DOHH2 (cell line): Measurements from ENCODE around the gene CPOX.

ENCODE experiments used
- H3F3A ChIP-seq: fragments of 200-600 bp; sonication (generic), shearing (Covaris generic); 2 replicates; pipeline ENCODE4 v1.6.0; 2016; ENCODE audit warnings: antibody characterized with exemption, mild to moderate bottlenecking; ENCODE audit not compliant: control insufficient read depth, insufficient read depth
- H3K27ac ChIP-seq: fragments of 200-600 bp; sonication (generic); 2 replicates; pipeline ENCODE4 v1.5.1; 2014; ENCODE audit warnings: low read depth, mild to moderate bottlenecking, low read length, moderate library complexity
- H3K27me3 ChIP-seq: fragments of 200-600 bp; sonication (generic); 2 replicates; pipeline ENCODE4 v1.6.1; 2014; ENCODE audit warnings: mild to moderate bottlenecking, low read length, mixed read lengths; ENCODE audit not compliant: control insufficient read depth
- H3K36me3 ChIP-seq: fragments of 200-600 bp; sonication (generic); 2 replicates; pipeline ENCODE4 v1.6.1; 2014; ENCODE audit warnings: mild to moderate bottlenecking, low read length, moderate library complexity, mixed read lengths; ENCODE audit not compliant: control insufficient read depth
- H3K4me1 ChIP-seq: fragments of 200-600 bp; sonication (generic); 2 replicates; pipeline ENCODE4 v1.6.1; 2014; ENCODE audit warnings: mild to moderate bottlenecking, low read length, mixed read lengths; ENCODE audit not compliant: control insufficient read depth
- H3K4me2 ChIP-seq: fragments of 200-600 bp; sonication (generic); 2 replicates; pipeline ENCODE4 v1.6.0; 2014; ENCODE audit warnings: mild to moderate bottlenecking, low read length, moderate library complexity
- H3K4me3 ChIP-seq: fragments of 200-600 bp; sonication (generic); 2 replicates; pipeline ENCODE4 v1.5.1; 2014; ENCODE audit warnings: mild to moderate bottlenecking, low read length, mixed read lengths
- H3K79me2 ChIP-seq: fragments of 200-600 bp; sonication (generic); 2 replicates; pipeline ENCODE4 v1.6.1; 2014; ENCODE audit warnings: mild to moderate bottlenecking, low read length, mixed read lengths; ENCODE audit not compliant: control insufficient read depth
- H3K9me2 ChIP-seq: fragments of 200-600 bp; sonication (generic); replicated peaks from 2 replicates; pipeline ENCODE4 v1.6.1; 2014; ENCODE audit warnings: mild to moderate bottlenecking, low read length, mixed read lengths; ENCODE audit not compliant: control insufficient read depth
- H3K9me3 ChIP-seq: fragments of 200-600 bp; sonication (generic); 2 replicates; pipeline ENCODE4 v1.6.1; 2014; ENCODE audit warnings: antibody characterized with exemption, low read length, mixed read lengths; ENCODE audit not compliant: control insufficient read depth, insufficient read depth
- H4K20me1 ChIP-seq: fragments of 200-600 bp; sonication (generic); 2 replicates; pipeline ENCODE4 v1.6.0; 2014; ENCODE audit warnings: low read depth, mild to moderate bottlenecking, antibody characterized with exemption, low read length, moderate library complexity; ENCODE audit not compliant: control insufficient read depth, insufficient read depth
- CTCF ChIP-seq: fragments of 200-600 bp; sonication (generic); IDR thresholded peaks from one replicate; pipeline ENCODE4 v1.5.1; 2014; ENCODE audit warnings: antibody characterized with exemption, mild to moderate bottlenecking, low read depth, low read length; ENCODE audit not compliant: poor library complexity, severe bottlenecking
- EZH2phosphoT487 ChIP-seq: fragments of 200-600 bp; sonication (generic); IDR thresholded peaks from 2 replicates; pipeline ENCODE4 v1.6.1; 2017; ENCODE audit warnings: borderline replicate concordance, mild to moderate bottlenecking, antibody characterized with exemption, low read length, moderate library complexity, mixed read lengths

Gene CPOX

GRCh38 chr3:98589331-98590036 lies 3.9 kb downstream of the CPOX start:
- peaks cover 30% of the 10 kb centered on the region for H3K4me1 ChIP-seq
- H3F3A ChIP-seq = no peaks in the 10 kb centered on the region
- H3K4me2 ChIP-seq = no peak overlapping the region
- H3K27me3 ChIP-seq = no peaks in the 10 kb centered on the region
- H4K20me1 ChIP-seq = peaks cover 5% of the 10 kb centered on the region; the same call in 1 of the 2 replicates
- no peak for TF ChIP-seq EZH2phosphoT487
- TF ChIP-seq CTCF = no peak
- H3K4me3 ChIP-seq = no peak overlapping the region
- peaks cover 18% of the 10 kb centered on the region for H3K79me2 ChIP-seq
- no peaks in the 10 kb centered on the region for H3K9me3 ChIP-seq
- H3K27ac ChIP-seq = no peak overlapping the region
- peaks cover 52% of the 10 kb centered on the region for H3K36me3 ChIP-seq
- no peaks in the 10 kb centered on the region for H3K9me2 ChIP-seq

DNA sequence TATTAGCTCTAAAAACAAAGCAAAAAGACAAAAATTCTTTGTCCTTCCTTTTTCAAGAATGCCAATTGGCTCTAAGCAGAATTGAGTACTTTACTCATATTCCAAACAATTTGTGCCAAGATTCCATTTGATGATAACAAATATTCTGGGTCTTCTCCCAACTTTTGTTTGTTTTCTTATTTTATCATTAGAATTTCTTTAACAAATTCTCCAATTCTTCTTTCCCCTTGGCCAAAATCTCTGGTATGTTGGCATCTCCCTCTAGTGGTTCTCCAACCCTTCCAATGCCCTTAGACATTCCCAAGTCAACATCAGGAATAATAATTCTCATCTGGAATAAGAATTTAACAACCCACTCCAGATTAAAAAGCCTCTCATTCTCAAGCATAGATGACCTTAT lies 5.3 kb downstream of the CPOX start:
- H3K4me2 ChIP-seq = no peak overlapping the region
- no peaks in the 10 kb centered on the region for H3F3A ChIP-seq
- no peak for TF ChIP-seq CTCF
- no peak for TF ChIP-seq EZH2phosphoT487
- H3K36me3 ChIP-seq = peaks cover 63% of the 10 kb centered on the region
- no peaks in the 10 kb centered on the region for H3K9me3 ChIP-seq
- peaks cover 22% of the 10 kb centered on the region for H3K4me1 ChIP-seq
- peaks cover 15% of the 10 kb centered on the region for H3K79me2 ChIP-seq
- no peaks in the 10 kb centered on the region for H3K27me3 ChIP-seq
- H3K27ac ChIP-seq = no peak overlapping the region
- H4K20me1 ChIP-seq = peaks cover 5% of the 10 kb centered on the region; the same call in 1 of the 2 replicates
- H3K4me3 ChIP-seq = no peak overlapping the region
- H3K9me2 ChIP-seq = no peaks in the 10 kb centered on the region

GRCh38 chr3:98587654-98588053 lies 5.8 kb downstream of the CPOX start:
- no peaks in the 10 kb centered on the region for H3K9me3 ChIP-seq
- no peaks in the 10 kb centered on the region for H3F3A ChIP-seq
- TF ChIP-seq CTCF (no peak), EZH2phosphoT487 (no peak)
- H4K20me1 ChIP-seq = peaks cover 5% of the 10 kb centered on the region; the same call in 1 of the 2 replicates
- H3K36me3 ChIP-seq = peaks cover 66% of the 10 kb centered on the region
- no peak overlapping the region for H3K4me2 ChIP-seq
- H3K9me2 ChIP-seq = no peaks in the 10 kb centered on the region
- peaks cover 11% of the 10 kb centered on the region for H3K79me2 ChIP-seq
- no peak overlapping the region for H3K4me3 ChIP-seq
- no peaks in the 10 kb centered on the region for H3K27me3 ChIP-seq
- H3K4me1 ChIP-seq = peaks cover 20% of the 10 kb centered on the region
- no peak overlapping the region for H3K27ac ChIP-seq
